AG09309 (cell line): ENCODE results near the gene MGAT4A.

ENCODE experiments used
- DNase-seq: peaks from one replicate; pipeline ENCODE4 v3.0.0-alpha.2; 2010; ENCODE audit warnings: low read depth
- H3K4me3 ChIP-seq: 2 replicates; pipeline ENCODE4 v1.5.1; 2011; ENCODE audit warnings: mild to moderate bottlenecking, low read depth, low read length, moderate library complexity; ENCODE audit not compliant: control insufficient read depth
- TF ChIP-seq, protein P1 (sequence below): IDR thresholded peaks from 2 replicates; pipeline ENCODE4 v1.5.1; 2011; ENCODE audit warnings: mild to moderate bottlenecking, low read depth, low read length, inconsistent platforms; ENCODE audit not compliant: insufficient read depth, control insufficient read depth; ENCODE audit errors: missing control alignments

Gene MGAT4A

DNA sequence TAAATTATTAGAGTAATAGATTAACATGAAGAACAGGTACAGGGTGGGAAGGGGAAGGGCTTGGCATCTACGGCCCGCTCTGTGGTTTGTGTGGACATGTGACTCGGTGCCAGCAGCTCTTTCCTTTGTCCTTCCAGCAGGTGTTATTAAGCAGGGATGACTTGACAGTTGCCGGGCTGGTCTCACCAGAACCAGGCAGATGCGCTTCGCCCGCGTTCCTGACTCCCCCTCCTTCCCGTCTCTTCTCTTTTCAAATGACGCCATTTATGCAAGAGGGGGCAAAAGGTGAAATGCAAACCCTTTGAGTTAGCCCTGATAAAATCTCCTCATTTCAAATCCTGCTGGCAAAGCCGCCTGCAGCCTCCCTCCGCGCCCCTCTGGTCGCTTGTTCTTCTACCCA, 38.9 kb upstream of the MGAT4A start:
- DNase-seq, result no peak
- H3K4me3 ChIP-seq, result no peak overlapping the region
- TF ChIP-seq, protein P1, sequence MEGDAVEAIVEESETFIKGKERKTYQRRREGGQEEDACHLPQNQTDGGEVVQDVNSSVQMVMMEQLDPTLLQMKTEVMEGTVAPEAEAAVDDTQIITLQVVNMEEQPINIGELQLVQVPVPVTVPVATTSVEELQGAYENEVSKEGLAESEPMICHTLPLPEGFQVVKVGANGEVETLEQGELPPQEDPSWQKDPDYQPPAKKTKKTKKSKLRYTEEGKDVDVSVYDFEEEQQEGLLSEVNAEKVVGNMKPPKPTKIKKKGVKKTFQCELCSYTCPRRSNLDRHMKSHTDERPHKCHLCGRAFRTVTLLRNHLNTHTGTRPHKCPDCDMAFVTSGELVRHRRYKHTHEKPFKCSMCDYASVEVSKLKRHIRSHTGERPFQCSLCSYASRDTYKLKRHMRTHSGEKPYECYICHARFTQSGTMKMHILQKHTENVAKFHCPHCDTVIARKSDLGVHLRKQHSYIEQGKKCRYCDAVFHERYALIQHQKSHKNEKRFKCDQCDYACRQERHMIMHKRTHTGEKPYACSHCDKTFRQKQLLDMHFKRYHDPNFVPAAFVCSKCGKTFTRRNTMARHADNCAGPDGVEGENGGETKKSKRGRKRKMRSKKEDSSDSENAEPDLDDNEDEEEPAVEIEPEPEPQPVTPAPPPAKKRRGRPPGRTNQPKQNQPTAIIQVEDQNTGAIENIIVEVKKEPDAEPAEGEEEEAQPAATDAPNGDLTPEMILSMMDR, result no peak

DNA sequence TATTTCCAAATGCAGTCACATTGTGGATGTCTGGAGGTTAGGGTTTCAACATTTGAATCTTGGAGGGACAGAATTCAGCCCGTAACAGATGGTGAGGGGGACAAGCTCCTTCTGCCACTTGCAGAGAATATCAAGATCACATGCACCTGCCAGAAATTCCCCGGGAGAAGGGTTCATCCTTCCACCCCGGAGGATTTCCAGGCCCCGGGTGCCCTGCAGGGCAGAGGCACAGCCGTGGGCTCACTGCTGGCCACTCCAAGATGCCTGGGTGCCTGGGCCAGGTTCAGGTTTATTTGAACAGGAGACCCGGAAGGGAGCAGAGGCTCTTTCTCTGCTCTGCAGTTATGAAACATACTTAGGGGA, 38.2 kb upstream of the MGAT4A start:
- TF ChIP-seq, protein P1, result no peak
- no peak for DNase-seq
- H3K4me3 ChIP-seq, result no peak overlapping the region

- DNase-seq, result no peak
- no peak overlapping the region for H3K4me3 ChIP-seq
- TF ChIP-seq, protein P1, result no peak
Measured at GRCh38 chr2:98768384-98769113, 37.6 kb upstream of the MGAT4A start.

DNA sequence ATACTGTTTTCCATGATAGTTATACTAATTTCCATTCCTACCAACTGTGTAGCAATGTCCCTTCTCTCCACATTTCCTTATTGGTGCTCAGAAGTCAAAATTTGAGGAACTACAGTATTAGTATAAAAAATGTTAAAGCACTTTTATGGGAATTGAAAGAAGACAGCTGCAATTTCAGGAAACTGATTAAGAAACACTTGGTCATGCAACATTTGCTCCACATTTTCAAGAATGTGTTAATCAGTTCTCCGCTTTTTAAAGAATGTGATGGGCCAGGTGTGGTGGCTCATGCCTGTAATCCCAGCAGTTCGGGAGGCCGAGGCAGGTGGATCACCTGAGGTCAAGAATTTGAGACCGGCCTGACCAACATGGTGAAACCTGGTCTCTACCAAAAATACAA, 33.6 kb upstream of the MGAT4A start:
- no peak for DNase-seq
- TF ChIP-seq, protein P1, result no peak
- no peak overlapping the region for H3K4me3 ChIP-seq

DNA sequence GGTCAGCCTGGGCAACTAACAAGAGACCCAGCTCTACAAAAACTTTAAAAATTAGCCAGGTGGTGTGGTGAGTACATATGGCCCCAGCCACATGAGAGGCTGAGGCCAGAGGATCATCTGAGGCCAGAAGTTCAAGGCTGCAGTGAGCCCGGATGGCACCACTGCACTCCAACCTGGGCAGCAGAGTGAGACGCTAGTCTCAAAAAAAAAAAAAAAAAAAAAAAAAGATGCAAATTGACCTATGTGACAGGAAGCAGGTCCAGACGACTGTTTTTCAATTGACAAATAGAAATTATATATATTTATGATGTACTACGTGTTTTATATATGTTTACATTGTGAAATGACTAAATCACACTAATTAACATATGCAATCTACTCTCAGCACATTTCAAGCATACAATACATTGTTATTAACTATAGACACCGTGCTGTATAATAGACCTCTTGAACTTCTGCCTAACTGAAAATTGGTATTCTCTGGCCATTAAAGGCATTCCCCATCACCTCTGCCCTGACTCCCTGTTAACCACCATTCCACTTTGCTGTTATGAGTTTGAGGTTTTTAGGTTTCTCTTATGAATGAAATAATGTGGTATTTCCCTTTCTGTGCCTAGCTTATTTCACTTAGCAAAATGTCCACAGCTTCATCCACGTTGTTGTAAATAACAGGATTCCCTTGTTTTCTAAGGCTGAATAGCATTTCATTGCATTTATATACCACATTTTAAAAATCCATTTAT, 32.4 kb upstream of the MGAT4A start:
- no peak overlapping the region for H3K4me3 ChIP-seq
- TF ChIP-seq, protein P1, result no peak
- DNase-seq, result no peak

DNA sequence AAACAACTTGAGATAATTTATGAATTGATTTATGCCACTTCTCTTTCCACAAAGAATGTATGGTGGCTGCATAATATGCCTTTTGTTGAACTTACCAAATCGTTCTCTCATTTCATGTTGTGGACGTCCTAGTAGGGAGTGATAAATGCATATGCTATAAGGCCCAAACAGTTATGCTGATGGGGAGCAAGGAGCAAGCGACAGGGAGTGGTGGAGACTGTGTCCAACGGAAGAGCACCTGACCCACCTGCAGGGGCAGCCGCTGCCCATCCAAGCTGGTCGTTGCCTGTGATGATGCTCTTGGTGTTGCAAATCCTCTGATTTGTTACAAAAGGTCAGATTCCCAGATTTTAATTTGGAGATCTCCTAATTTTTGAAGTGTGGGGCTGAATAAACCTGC, 31.0 kb upstream of the MGAT4A start:
- DNase-seq, result no peak
- H3K4me3 ChIP-seq, result no peak overlapping the region
- TF ChIP-seq, protein P1, result no peak
